CD4-positive, alpha-beta T cell treated with Interleukin-4 for 1 hour (primary cell): ENCODE results near the gene GALNT7.
"Not testable (repeated sequence)": the region's sequence is repeated elsewhere in the genome, so short reads cannot be mapped to it uniquely, and the experiment has no call there.

Experiments used
- DNase-seq, 2 donors: peaks; one replicate each; pipeline ENCODE4 v3.0.0-alpha.2; 2020 to 2022

The GALNT7 gene

DNA sequence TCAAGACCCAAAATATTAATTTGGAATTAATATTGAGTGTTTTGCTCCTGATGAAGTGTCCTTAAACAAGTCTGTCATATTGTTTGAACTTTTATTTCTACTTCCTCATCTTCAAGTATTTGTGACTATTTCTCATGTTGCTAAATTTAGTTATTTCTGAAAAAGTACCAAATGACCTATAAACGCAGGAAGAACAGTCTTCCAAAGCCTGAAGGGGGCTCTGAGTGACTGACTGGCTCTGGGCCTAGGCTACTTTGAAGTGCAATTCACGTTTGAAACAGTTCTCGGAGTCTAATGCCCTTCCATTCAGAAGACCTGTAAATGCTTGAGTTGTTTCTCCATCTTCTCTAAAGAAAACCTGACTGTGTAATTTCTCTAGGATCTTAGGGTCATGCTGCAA is 26.5 kb downstream of the GALNT7 start:
- DNase-seq: no peak

DNA sequence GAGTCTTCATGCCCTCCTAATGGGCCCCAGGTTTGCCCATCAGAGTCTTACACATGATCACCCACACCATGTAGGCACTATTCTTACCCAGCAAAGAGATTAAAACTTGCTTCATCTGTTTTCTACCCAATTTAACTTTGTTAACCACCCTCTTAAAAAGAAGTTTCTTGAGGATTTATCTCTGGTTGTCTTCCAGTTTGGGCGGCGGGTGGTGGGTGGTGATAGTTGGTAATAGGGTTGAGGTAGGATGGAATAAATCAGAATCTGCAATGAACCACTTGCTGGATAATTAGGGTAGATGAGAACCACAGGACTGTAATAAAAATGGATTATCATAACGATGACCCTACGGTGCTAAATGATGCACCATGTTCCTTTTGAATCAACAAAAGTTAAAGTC is 30.9 kb downstream of the GALNT7 start:
- no peak for DNase-seq

DNA sequence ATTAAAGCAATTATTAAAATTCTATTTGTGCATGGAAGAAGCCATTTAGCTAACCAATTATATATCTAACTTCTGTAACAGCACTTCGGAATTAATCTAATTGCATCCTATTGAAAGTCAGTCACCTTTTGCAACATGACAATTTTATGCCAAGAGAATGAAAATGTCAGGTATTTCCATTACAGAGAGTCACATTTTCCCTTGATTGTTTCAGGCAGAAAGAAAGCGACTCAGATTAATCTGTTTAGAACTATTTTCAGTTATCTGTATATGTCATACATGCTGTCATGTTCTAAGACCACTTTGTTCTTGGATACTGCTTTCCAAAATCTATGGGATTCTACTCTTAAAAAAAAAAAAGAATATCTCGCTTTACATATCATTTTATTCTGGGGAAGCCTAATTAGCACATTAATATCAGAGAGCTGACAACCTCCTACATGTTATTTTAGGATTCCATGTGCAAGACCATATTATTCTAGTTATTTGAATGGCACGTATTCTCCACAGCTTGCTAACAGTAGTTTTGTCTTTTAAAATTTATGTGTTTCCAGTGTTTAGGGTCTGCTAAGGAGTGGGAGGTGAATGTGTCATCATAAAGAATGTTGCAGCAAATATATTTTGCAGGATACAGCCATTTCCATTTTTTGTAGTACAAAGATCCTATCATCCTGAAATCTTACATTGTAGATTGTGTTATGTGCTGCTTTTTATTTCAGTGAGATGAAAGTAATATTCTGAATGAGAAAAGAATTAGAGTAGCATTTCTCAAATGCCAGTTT is 31.7 kb downstream of the GALNT7 start:
- DNase-seq: no peak

DNA sequence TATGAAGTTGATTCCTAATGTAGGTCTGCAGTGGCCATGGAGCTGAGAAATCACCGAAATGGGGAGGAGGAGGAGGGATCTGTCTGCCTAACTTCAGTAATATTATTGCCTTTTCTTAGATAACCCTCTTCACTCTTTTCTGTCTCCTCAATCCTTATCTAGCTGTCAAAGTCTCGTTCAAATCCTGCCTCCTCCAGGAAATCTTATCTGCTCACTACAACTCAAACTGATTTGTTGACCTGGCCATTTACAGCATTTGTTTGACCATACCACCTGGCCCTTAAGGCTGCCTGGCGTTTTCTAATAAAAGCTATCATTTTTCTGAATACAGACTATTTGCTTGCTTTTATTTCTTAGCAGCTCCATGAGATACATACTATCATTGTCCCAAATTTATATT is 33.8 kb downstream of the GALNT7 start:
- no peak for DNase-seq

DNA sequence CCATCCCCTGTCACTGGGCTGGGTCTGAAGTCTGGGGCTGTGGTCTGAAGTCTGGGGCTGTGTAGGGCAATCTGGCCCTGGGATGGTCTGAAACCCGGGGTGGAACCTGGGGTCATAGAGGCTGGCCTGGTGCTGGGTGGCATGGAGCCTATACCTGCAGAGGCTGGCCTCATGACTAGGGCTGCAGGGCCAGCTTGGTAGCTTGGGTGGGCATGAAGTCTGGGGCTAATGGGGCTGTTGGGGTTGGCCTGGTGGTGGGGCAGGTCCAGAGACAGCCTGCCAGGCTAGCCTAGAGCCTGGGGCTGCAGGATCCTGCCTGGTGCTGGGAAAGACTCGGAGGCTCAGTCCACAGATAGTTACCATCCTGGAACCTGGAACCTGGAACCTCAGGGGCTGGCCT is 37.0 kb downstream of the GALNT7 start:
- DNase-seq: no peak

DNA sequence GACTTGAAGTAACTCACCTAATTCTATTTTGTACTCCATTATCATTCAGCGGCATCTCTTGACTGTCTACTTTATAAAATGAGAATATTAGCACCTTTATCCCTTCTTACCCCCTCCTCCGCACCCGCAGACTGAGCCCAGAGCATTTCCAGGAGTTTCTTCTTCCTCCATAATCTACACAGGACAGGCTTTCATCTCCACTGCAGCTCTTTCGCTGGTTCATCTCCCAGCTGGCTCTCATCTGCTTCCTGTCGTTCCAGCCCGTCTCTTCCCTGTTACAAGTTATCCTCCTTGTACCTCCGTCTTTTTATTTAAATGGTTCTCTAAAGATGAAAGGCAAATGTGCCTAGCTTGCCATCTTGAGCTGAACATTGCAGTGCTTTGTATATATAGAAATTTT is 39.8 kb downstream of the GALNT7 start:
- no peak for DNase-seq

DNA sequence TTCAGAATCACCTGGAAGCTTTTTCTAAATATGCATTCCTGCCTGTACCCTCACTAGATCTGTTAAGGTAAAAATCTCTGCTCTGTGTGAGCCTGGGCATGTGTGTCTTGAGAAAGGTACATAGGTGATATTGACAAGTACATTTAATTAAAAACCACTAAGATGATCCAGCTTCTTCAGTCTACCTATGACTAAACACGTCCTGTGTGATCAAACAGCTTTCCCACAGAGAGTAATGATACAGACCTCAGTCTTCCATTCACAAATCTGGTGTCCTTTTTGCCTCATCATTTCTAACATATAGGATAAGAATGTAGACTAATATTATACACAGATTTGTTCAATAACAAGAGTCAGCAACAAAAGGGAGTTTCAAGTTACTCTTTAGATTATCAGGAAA is 42.6 kb downstream of the GALNT7 start:
- no peak for DNase-seq

DNA sequence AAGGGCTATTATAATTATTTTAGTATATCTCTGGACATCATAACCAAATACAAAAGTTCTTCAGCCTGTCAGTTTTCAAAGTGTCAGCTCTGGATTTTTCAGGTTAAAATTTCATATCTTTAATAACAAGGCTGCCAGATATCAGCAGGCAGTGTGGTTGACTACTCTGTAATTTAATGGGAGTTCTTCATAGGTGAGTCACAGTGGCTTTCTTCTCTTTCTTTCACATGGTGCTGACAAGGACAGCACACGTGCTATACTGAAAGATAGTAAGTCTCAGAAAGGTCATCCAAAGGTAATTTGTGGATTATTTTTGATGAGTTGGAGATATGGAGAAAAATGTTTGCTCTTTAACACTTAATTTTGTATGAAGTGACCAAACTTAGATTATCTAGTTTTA is 43.2 kb downstream of the GALNT7 start:
- no peak for DNase-seq

DNA sequence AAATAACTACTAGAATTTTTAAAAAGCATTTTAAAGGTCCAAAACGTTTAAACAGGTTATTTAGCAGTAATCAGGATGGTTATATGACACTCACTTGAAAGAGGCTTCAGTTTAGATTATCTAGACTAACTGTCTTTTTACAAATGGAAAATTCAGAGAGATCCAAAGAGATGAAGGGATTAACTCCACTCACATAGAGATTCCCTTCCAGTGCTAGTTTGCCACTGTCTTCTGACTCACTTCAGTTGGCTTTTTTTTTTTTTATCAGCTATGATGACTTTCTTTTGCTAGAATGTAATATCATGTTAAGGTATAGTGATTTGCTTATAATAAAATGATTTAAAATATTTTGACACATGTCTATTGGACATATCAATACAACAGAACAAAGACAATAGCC is 43.8 kb downstream of the GALNT7 start:
- DNase-seq: no peak

DNA sequence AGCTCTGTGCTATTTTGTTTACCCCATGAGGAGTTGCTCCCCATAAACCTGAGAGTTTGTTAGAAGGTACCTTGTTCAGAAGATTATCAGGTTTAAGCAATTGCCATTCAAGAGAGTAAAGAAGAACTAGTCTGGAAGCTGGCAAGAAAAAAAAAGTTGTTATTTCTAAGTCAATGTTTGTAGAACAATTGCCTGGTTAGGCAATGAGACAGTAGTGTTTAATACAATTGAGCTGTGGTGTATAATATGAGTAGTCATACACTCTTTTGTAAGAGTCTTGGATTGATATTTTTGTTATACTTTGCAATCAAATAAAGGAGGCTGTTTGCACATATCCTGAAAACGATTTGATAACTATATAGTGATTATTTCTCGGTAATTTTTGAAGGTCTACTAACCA is 44.7 kb downstream of the GALNT7 start:
- no peak for DNase-seq

DNA sequence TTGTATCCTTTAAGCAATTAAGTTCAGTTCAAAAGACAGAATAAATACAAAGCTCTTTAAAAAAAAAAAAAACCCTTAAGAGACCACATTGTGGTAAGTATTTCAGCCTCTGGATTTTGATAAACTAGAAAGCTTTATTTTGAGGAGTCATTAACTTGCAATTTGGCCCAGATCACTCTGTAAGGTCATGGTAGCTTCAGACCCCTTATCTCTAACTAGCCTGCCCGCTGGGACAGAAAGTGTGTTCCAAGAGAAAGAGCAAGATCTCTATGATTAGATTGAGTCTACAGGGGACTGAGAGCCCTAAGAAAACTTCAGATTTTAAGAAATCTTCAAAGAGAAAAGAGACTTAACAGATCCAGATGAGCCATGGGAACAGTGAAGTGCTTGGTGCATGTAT is 45.6 kb downstream of the GALNT7 start:
- DNase-seq: no peak

DNA sequence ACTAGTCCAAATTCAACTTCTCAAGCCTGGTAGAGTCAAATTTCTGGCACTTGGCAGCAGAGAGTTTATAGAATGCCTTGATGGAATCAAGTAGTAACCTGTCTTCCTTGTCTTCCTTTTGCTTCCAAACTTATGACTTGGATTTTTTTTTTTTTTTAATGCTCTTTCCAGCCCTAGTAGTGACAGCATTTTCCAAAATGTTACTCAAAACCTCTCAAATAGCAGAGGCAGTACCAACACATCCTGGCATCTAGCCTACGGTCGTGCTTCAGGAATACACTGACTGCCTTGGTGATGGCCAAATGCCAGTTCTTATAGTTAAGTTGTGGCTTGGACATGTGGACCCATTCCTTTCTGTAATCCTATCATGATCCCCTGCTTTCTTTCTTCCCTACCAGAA is 46.0 kb downstream of the GALNT7 start:
- DNase-seq: no peak

DNA sequence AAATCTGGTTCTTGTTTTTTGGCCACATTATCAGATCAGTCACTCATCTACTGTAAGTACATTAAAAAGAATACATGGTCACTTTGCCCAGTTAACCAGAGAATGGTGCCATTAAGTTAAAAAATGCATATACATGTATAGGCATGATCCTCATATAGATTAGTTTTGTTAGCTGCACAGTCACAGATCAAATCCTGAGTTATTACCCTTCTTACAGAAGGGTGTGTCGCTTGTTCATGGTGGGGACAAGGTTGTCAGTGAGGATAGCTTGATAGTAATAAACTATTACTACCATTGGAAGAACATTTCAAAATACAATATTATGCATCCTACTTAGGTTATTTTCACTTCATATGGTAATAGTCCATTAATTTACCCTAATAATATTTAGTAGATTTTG is 48.5 kb downstream of the GALNT7 start:
- no peak for DNase-seq

DNA sequence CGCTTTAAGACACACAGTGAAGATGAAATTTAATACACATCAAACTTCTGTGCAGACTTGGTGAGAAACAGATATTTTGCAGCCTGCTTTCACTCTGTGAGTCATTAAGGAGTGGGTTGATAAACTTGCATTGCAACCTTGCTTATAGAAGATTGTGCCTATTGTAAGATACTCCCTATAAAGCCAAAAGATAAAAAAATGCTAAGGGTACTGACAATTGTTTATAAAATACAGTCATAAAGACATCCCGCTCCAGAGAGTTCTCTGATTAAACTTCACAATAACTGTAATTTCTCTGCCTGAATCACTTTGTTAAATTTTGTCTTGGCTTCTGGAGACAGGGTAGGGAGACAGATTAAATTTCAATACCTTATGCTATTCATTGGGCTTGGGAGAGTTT is 49.1 kb downstream of the GALNT7 start:
- DNase-seq: no peak

DNA sequence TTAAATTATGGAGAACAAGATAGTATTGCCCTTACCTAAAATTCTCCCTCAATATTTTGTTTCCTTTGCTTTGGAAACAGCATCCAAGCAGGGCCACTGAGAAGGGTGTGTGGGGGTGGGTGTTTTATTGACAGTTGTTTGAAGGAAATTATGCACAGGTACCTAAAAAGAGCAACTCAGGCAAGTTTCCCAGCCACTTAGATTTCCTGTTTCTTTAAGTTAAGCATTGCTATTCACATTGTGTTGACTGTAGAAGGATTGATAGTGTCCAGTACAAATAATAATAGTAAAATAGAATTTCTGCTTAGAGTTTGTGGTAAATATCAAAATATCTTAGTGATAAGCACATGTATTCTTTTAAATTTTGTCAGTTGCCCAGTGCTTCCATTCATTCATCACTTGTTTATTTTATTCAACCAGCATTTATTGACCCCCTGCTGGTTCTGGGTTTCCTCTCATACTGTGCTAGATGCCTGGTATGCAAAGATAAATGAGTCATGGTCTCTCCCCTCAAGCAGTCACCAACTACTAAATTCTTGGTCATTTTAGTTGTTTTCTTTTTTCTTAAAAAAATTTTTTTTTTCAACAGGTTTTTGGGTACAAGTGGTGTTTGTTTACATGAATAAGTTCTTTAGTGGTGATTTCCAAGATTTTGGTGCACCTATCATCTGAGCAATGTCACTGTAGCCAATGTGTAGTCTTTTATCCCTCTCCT is 50.0 kb downstream of the GALNT7 start:
- DNase-seq: no peak

DNA sequence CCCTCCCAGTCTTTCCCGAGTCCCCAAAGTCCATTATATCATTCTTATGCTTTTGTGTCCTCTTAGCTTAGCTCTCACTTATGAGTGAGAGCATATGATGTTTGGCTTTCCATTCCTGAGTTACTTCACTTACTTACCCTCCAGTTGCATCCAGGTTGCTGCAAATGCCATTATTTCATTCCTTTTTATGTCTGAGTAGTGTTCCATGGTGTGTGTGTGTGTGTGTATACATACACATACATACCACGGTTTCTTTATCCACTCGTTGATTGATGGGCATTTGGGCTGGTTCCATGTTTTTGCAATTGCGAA is 50.5 kb downstream of the GALNT7 start:
- not testable (repeated sequence) for DNase-seq

DNA sequence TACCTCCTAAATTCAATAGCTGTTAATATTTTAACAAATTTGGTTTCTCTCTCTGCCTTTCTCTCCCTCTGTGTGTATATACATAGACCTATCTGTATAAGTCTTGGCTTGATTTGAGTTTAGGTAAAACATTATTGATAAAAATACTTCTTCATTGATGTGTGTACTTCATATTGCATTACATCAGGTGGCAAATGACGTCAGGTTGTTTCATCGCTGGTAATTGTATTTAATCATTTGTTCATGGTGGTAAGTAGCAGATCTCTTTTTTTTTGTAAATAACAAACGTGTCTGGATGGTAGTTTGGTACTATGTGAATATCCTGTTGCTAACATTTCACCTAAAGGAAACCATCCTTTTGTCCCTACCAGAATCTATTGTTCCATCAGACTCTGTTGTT is 55.1 kb downstream of the GALNT7 start:
- DNase-seq: no peak

DNA sequence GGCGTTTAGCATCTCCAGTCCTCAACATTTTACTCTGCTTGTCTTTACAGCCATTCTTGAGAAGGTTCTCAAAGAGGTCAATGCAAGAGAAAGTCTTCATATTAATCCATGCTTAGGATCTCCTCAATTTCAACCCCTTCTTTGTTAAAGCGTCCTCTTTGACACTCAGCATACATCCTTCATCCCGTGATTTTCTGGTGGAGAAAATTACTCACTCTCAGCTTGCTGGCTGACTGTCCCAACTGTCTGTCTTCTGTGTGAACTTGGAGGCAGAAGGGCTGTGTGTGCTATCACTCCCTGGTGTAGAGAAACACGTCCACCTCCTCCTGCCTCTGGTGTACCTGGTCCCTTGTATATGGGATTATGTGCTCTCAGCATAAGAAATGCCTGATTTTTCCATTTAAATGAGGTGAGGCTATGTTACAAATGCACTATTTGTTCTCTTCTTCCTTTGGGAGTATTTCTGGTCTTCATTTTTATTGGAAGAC is 57.8 kb downstream of the GALNT7 start:
- DNase-seq: no peak

DNA sequence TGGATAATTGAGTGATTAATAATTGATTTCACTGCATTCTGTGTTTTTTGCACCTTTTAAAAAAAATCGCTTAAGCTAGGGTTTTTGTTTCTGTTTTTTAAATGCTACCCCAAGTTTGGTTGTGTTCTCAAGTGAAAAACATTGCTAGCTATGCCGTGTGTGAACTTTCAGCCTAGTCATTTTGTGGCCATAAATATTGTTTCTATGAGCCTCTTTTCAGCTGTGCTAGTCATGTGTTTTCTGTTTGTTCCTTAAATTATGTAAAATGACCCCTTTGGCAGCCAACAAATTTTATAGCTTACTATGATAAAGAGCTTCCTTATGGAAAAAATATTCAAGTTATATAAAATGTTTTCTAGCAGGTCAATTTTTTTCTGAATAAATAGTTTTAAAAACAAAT is 59.1 kb downstream of the GALNT7 start:
- DNase-seq: no peak

DNA sequence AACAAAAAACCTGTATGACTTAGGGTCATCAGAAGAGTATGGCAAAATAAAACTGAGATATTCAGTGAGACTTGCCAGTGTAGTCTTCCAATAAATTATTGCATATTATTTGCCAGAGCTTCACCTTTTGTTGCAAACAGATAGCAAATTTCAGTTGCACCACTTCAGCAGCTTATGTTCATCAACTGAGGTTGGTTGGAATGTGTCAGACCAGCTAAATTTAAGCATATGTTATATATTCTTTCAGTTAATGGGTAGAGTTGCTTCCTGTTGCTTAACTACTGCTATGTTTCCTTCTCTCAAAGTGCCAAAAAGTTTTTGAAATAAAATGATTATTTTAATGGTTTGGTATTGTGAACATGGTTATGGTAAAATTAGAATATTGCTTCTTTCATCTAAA is 61.5 kb downstream of the GALNT7 start:
- no peak for DNase-seq

DNA sequence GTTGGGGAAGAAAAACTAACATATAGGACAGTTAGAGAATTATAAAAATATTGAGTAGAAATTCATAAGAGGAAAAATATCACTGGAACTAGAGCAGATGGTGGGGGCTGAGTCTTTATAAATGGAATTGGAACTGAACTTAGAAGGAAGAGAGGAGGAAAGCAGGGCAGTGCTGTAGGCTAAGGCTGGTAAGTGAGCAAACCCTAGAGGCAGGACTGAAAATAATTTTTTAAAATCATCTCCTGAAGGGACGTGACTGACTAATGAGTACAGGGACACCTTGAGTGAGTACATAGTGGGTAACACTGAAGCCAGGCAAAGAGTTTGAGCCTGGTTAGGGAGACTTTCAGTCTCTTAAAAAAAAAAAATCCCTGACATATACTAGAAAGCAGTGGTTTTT is 63.3 kb downstream of the GALNT7 start:
- no peak for DNase-seq

DNA sequence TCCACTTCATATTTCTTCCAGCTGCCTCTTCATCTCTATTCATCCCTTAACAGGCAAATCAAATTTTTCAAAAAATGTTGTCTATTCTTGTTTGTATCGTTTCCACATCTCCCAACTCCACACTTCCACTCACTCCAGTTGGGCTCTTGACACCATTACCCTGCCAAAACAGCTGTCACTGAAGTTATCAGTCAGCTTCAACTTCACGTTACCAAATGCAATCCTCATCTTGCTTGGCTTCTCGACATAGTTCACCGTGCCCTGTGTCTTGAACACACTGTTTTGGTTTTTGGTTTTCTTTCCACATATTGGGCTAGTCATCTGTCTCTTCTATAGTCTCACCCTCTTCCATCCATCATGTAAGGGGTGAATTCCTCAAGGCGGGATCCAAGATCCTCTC is 65.2 kb downstream of the GALNT7 start:
- no peak for DNase-seq

DNA sequence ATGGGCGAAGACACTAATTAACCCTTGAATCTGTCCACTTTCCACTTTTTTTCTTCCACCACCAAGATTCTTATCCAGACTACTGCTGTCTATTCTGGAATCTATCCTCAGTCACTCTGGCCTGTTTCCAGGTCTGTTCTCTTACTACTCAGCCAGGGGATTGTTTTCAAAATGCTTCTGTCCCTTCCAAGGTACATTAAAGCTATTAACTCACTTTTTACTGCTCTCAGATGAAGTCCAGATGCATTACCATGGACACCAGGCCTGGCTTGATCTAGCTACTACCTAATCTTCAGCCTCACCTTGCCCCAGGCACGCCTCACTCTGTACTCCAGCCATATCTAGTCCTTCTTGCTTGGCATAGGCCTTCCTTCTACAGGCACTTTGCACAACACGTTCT is 66.4 kb downstream of the GALNT7 start:
- no peak for DNase-seq

DNA sequence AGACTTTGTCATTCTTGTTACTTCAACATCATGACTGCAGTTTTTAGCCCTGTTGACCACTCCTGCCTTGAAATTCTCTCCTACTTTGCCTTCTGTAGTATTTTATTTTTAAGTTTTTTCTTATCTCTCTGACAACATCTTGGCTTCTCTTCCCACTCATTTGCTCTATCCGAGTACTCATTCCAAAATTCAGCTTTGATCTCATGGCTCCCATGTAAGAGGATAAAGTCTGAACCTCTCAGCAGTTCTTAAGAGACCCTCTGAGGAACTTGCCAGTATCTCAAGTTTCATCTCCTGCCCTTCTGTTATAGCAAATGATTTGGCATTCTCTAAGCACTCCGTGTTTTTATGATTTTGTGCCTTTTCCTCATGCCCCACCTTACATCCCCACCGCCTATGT is 67.7 kb downstream of the GALNT7 start:
- no peak for DNase-seq

DNA sequence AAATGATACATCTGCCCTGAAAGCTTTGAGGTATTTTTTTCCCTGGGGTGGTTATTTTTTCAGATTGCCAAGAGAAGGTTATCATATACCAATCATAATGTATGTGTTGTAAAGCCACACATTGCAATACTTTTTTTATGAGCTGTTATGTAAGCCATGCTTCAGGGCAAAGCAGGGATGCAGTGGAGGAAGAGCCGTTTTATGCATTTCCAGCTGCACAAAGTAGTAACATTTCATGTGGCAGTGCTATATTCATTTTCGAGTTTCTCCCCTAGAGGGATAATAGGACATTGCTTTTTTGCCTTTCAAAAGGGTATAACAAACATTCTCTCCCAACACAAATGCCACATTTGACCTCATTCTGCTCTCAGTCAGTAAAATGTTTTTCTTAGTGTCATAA is 68.5 kb downstream of the GALNT7 start:
- no peak for DNase-seq
